Endothelial cell of umbilical vein (primary cell): ENCODE data around the gene EXOC5.

Source experiments
- CTCF ChIP-seq, 2 donors: IDR thresholded peaks; 1 replicate in 1 of 2; 2 replicates in 1 of 2; pipeline ENCODE4 v1.5.1; 2011; ENCODE audit warnings: low read length in 2 of 2, mild to moderate bottlenecking in 2 of 2, moderate library complexity in 2 of 2, control low read depth in 1 of 2, inconsistent platforms in 1 of 2, low read depth in 1 of 2; ENCODE audit not compliant: insufficient read depth in 1 of 2; ENCODE audit errors: extremely low read depth in 1 of 2
- EZH2 ChIP-seq: IDR thresholded peaks from 2 replicates; pipeline ENCODE4 v1.6.1; 2012; ENCODE audit warnings: borderline replicate concordance, low read depth, mild to moderate bottlenecking, moderate library complexity, low read length, inconsistent platforms; ENCODE audit not compliant: severe bottlenecking
- FOS ChIP-seq: IDR thresholded peaks from 2 replicates; pipeline ENCODE4 v1.6.1; 2011; ENCODE audit warnings: mild to moderate bottlenecking, low read length, moderate library complexity, borderline replicate concordance; ENCODE audit not compliant: insufficient read depth
- JUN ChIP-seq: IDR thresholded peaks from 2 replicates; pipeline ENCODE4 v1.6.1; 2011; ENCODE audit warnings: borderline replicate concordance, low read depth; ENCODE audit not compliant: insufficient read length, insufficient read depth
- MYC ChIP-seq: IDR thresholded peaks from one replicate; pipeline ENCODE4 v1.6.1; 2011; ENCODE audit warnings: mild to moderate bottlenecking, low read depth, low read length
- POLR2A ChIP-seq: IDR thresholded peaks from 2 replicates; pipeline ENCODE4 v1.6.1; 2012; ENCODE audit warnings: low read depth, mild to moderate bottlenecking, control low read depth, low read length
- POLR2AphosphoS5 ChIP-seq: IDR thresholded peaks from 2 replicates; pipeline ENCODE4 v1.6.1; 2012; ENCODE audit warnings: low read depth, mild to moderate bottlenecking, control low read depth, low read length, moderate library complexity; ENCODE audit not compliant: insufficient read depth
- TF ChIP-seq, protein P1 (sequence below): IDR thresholded peaks from 2 replicates; pipeline ENCODE4 v1.6.1; 2011; ENCODE audit not compliant: insufficient read depth, insufficient read length

DNA sequence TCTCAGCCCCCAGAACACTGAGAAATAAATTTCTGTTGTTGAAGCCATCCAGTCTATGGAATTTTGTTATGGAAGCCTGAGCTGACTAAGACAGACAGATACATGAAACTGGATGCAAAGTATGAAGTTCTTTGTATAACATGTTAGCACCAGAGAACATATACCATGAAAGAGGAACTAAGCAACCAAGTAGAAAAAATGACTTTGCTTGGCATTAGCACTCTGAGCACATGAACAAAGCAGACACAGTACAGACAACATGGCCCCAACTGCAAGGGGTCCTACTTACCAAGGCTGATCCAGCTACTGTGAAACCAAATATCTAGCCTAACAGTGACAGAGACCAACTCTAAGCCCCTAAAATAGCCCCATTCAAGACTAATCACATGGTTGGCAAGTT lies 13.8 kb downstream of the EXOC5 start:
- no peak for TF ChIP-seq CTCF (IDR thresholded peaks at IDR 0.05; ENCODE audit: extremely low read depth in 1 of 2, insufficient read depth in 1 of 2, low read depth in 1 of 2, low read length in 2 of 2)
- no peak for TF ChIP-seq EZH2
- TF ChIP-seq POLR2A = no peak
- TF ChIP-seq MYC = no peak
- TF ChIP-seq JUN = no peak
- TF ChIP-seq, protein P1, sequence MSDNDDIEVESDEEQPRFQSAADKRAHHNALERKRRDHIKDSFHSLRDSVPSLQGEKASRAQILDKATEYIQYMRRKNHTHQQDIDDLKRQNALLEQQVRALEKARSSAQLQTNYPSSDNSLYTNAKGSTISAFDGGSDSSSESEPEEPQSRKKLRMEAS = no peak
- no peak for TF ChIP-seq POLR2AphosphoS5
- no peak for TF ChIP-seq FOS
